ENCODE data around the gene ZNF497.

Gene ZNF497

DNA sequence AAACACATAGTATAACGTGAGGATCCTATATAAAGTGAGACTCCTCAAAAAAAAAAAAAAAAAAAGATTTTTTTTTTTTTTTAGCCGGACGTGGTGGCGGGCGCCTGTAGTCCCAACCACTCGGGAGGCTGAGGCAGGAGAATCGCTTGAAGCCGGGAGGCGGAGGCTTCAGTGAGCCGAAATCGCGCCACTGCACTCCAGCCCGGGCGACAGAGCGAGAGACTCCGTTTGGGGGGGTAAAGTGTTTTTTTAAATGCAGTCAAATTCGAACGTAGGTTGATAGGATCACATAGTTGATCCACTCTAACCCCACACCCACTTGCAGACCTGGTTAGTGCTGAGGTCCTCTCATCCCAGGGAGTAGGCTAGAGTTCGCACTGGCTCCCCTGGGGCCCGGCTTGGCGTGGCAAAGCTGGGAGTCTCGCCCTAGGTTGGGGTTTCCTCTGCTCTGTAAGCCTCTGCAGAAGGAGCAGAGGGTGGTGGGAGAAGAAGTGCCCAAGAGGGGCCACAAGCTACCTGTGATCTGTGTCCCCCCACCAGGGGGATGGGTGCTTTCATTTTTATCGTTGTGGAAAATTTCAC lies 39.4 kb upstream of the ZNF497 start:
- no peak for DNase-seq (ENCODE audit: low spot score)
- ChIA-PET CTCF (no interaction called here), POLR2A (ENCODE audit: low non-redundant PET) (interaction anchor here (0.7 kb wide), 1 partner anchor 14 kb away, joined by 8 read pairs; no protein-coding TSS in a partner anchor)
- TF ChIP-seq, protein P1, sequence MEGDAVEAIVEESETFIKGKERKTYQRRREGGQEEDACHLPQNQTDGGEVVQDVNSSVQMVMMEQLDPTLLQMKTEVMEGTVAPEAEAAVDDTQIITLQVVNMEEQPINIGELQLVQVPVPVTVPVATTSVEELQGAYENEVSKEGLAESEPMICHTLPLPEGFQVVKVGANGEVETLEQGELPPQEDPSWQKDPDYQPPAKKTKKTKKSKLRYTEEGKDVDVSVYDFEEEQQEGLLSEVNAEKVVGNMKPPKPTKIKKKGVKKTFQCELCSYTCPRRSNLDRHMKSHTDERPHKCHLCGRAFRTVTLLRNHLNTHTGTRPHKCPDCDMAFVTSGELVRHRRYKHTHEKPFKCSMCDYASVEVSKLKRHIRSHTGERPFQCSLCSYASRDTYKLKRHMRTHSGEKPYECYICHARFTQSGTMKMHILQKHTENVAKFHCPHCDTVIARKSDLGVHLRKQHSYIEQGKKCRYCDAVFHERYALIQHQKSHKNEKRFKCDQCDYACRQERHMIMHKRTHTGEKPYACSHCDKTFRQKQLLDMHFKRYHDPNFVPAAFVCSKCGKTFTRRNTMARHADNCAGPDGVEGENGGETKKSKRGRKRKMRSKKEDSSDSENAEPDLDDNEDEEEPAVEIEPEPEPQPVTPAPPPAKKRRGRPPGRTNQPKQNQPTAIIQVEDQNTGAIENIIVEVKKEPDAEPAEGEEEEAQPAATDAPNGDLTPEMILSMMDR (conservative IDR thresholded peaks at IDR 0.05; ENCODE audit: low read depth) = no peak
- H3K27ac ChIP-seq = peak overlapping the region; percentile 79

GRCh38 chr19:58400916-58401839 lies 38.6 kb upstream of the ZNF497 start:
- ChIA-PET CTCF (no interaction called here), POLR2A (ENCODE audit: low non-redundant PET) (no interaction called here)
- peak overlapping the region; percentile 79 for H3K27ac ChIP-seq
- peak; percentile 98 for DNase-seq (ENCODE audit: low spot score)
- TF ChIP-seq, protein P1 (conservative IDR thresholded peaks at IDR 0.05; ENCODE audit: low read depth) = no peak

- peak overlapping the region; percentile 79 for H3K27ac ChIP-seq
- POLR2A ChIA-PET (ENCODE audit: low non-redundant PET) = no interaction called here
- TF ChIP-seq, protein P1 (conservative IDR thresholded peaks at IDR 0.05; ENCODE audit: low read depth) = no peak
- DNase-seq (ENCODE audit: low spot score) = no peak
- CTCF ChIA-PET = no interaction called here
Observed at GRCh38 chr19:58400316-58400915, 37.9 kb upstream of the ZNF497 start.

DNA sequence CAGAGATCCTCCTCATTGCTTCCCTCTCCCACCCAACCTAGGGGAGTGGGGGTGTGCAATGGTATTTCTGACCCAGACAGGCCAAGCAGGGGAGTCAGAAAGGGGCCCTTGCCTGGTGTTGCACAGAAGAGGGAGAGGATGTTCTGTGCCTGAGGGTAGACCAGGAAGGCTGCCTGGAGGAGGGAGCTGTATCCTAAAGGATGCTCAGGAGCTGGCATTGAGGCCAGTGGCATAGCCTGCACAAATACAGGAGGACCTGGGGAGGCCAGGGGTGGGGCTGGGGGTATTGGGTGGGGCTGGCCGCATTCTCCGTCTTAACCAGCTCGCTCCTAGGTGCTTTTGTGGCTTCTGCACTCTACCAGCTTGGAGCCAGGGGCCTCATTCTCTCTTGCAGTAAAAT lies 37.4 kb upstream of the ZNF497 start:
- TF ChIP-seq, protein P1 (conservative IDR thresholded peaks at IDR 0.05; ENCODE audit: low read depth) = no peak
- POLR2A ChIA-PET (ENCODE audit: low non-redundant PET) = no interaction called here
- CTCF ChIA-PET = no interaction called here
- DNase-seq (ENCODE audit: low spot score) = no peak
- H3K27ac ChIP-seq = peak overlapping the region; percentile 79

DNA sequence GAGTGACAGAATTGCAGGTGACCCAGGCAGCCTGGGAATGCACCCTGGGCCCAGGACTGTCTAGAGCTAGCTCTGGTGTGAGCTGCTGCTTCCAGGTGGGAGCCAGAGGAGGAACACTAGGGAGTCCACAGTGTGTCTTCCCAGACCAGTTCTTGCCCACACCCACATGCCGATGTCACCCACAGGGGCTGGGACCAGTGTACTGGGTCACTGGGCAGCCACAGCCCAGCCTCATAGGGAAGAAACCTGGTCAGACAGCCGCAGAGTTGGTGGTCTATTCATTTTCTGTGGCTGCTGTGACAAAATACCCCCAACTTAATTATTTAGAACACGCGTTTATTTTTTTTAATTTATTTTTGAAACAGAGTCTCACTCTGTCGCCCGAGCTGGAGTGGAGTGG lies 36.0 kb upstream of the ZNF497 start:
- POLR2A ChIA-PET (ENCODE audit: low non-redundant PET) = no interaction called here
- CTCF ChIA-PET = no interaction called here
- TF ChIP-seq, protein P1 (conservative IDR thresholded peaks at IDR 0.05; ENCODE audit: low read depth) = no peak
- H3K27ac ChIP-seq = peak overlapping the region; percentile 7; the same call in 1 of the 2 replicates
- no peak for DNase-seq (ENCODE audit: low spot score)

GRCh38 chr19:58398087-58398486 lies 35.5 kb upstream of the ZNF497 start:
- CTCF ChIA-PET = no interaction called here
- peak overlapping the region; percentile 7; the same call in 1 of the 2 replicates for H3K27ac ChIP-seq
- TF ChIP-seq, protein P1 (conservative IDR thresholded peaks at IDR 0.05; ENCODE audit: low read depth) = no peak
- DNase-seq (ENCODE audit: low spot score) = no peak
- POLR2A ChIA-PET (ENCODE audit: low non-redundant PET) = no interaction called here
